ENCODE results near the gene SUMO3. TPM values are rescaled to one million over a fixed set of nuclear protein-coding genes. Genes with fewer than 3 reads are reported as not detected.

The SUMO3 gene
- total RNA-seq, 4 donors from 2014 or later: 62.6 to 88.4 (median 67.4) TPM

- Histone ChIP-seq H3K36me3 (no peaks in the 10 kb centered on the region), H3K27ac (peak overlapping the region in 1 of 2 donors; percentile 2), H3K27me3 (no peaks in the 10 kb centered on the region), H3K4me3 (no peak overlapping the region), H3K4me1 (peaks cover 0 to 13% of the 10 kb centered on the region in 2 donors), H3K9me3 (no peaks in the 10 kb centered on the region)
- TF ChIP-seq CTCF (IDR thresholded peaks at IDR 0.05): no peak
- no peak for TF ChIP-seq POLR2A (IDR thresholded peaks at IDR 0.05)
- intact Hi-C loops (cut with DNase I; ENCODE audit: low total_unique reads): no loop called here
- no peak for DNase-seq
These were observed 28.8 kb upstream of the SUMO3 start for GRCh38 chr21:44846485-44847260.

- Histone ChIP-seq H3K9me3 (no peaks in the 10 kb centered on the region), H3K4me1 (peaks cover 0 to 13% of the 10 kb centered on the region in 2 donors), H3K36me3 (no peaks in the 10 kb centered on the region), H3K27me3 (no peaks in the 10 kb centered on the region), H3K27ac (peak overlapping the region in 1 of 2 donors; percentile 2), H3K4me3 (peak overlapping the region in 1 of 2 donors; percentile 32)
- TF ChIP-seq POLR2A (IDR thresholded peaks at IDR 0.05) (no peak), CTCF (IDR thresholded peaks at IDR 0.05) (no peak)
- DNase-seq: no peak
- intact Hi-C loops (cut with DNase I; ENCODE audit: low total_unique reads): no loop called here
These were observed 28.3 kb upstream of the SUMO3 start for GRCh38 chr21:44846224-44846484.

- peak overlapping the region in 1 of 2 donors; percentile 2 for H3K27ac ChIP-seq
- peak in 2 of 4 experiments; percentile 21 to 29 for TF ChIP-seq CTCF (IDR thresholded peaks at IDR 0.05)
- TF ChIP-seq POLR2A (IDR thresholded peaks at IDR 0.05): no peak
- peak; percentile 37 to 54 for DNase-seq
These were observed 27.8 kb upstream of the SUMO3 start for GRCh38 chr21:44845418-44846223.

GRCh38 chr21:44844256-44844655, 26.4 kb upstream of the SUMO3 start:
- TF ChIP-seq CTCF (IDR thresholded peaks at IDR 0.05) (no peak), POLR2A (IDR thresholded peaks at IDR 0.05) (no peak)
- Histone ChIP-seq H3K27me3 (no peaks in the 10 kb centered on the region), H3K9me3 (no peaks in the 10 kb centered on the region), H3K36me3 (no peaks in the 10 kb centered on the region), H3K4me1 (peaks cover 0 to 13% of the 10 kb centered on the region in 2 donors), H3K4me3 (no peak overlapping the region), H3K27ac (no peak overlapping the region)
- no peak for DNase-seq
- intact Hi-C loops (cut with DNase I; ENCODE audit: low total_unique reads): no loop called here

More at GRCh38 chr21:44845418-44846223, 27.8 kb upstream of the SUMO3 start:
- peaks cover 0 to 13% of the 10 kb centered on the region in 2 donors for H3K4me1 ChIP-seq
- intact Hi-C loops (cut with DNase I; ENCODE audit: low total_unique reads): no loop called here
- H3K4me3 ChIP-seq: peak overlapping the region in 1 of 2 donors; percentile 32
- no peaks in the 10 kb centered on the region for H3K36me3 ChIP-seq
- H3K27me3 ChIP-seq: no peaks in the 10 kb centered on the region
- no peaks in the 10 kb centered on the region for H3K9me3 ChIP-seq
